Measurements from ENCODE around the gene OR13C8.
"Not testable (repeated sequence)": the region's sequence is repeated elsewhere in the genome, so short reads cannot be mapped to it uniquely, and the experiment has no call there.

OR13C8 gene, protein sequence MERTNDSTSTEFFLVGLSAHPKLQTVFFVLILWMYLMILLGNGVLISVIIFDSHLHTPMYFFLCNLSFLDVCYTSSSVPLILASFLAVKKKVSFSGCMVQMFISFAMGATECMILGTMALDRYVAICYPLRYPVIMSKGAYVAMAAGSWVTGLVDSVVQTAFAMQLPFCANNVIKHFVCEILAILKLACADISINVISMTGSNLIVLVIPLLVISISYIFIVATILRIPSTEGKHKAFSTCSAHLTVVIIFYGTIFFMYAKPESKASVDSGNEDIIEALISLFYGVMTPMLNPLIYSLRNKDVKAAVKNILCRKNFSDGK

DNA sequence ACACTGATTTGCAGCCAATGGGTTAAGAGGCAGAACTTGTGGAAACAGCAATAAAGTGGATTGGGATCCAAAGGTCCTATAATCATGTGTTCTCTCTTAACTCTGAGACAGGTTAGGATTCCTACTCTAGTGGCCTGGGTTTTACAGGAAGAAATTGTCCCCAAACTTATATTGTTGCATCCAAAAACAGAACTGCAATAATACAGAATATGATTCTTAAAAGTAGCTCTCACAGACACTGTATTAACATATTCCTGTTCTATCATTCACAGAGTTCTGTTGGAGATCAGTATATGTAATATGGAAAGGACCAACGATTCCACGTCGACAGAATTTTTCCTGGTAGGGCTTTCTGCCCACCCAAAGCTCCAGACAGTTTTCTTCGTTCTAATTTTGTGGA is at the start of gene OR13C8:
OR13C8 (plus strand) TSS at position 301 of the 400 bp plus-strand sequence; CDS start at position 301, 0 bp downstream.
- no peak for DNase-seq (ENCODE audit: low read depth in 2 of 2)

DNA sequence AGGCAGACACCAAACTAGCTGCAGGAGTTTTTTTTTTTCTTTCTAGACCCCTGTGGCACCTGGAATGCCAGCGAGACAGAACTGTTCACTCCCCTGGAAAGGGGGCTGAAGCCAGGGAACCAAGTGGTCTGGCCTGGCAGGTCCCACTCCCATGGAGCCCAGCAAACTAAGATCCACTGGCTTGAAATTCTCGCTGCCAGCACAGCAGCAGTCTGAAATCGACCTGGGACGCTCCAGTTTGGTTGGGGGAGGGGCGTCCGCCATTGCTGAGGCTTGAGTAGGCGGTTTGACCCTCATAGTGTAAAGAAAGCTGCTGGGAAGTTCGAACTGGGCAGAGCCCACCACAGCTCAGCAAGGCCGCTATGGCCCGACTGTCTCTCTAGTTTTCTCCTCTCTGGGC is 48.7 kb upstream of the OR13C8 start:
- not testable (repeated sequence) for DNase-seq (ENCODE audit: low read depth in 2 of 2)

DNA sequence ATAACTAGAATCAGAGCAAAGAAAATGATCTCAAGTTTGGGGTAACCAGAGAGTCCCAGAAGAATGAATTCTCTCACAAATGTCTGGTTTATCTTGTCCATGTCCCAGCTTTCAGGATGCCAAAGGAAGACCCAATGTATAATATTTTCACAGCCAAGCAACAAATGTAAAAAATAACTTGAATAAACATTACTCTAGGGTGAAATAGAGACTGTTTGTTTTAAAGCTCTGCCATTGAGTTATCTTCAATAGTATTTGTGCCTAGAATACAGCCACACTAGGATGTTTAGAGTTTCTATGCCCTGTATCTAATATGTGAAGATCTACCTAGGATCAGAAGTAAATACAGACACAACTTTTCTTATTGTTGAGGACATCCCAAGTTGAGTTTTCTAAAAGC is 41.9 kb upstream of the OR13C8 start, which contains the start of gene OR13C4:
OR13C4 (minus strand) TSS at position 101 of the 400 bp plus-strand sequence; CDS start at position 101, 0 bp downstream.
- DNase-seq (ENCODE audit: low read depth in 2 of 2): no peak

DNA sequence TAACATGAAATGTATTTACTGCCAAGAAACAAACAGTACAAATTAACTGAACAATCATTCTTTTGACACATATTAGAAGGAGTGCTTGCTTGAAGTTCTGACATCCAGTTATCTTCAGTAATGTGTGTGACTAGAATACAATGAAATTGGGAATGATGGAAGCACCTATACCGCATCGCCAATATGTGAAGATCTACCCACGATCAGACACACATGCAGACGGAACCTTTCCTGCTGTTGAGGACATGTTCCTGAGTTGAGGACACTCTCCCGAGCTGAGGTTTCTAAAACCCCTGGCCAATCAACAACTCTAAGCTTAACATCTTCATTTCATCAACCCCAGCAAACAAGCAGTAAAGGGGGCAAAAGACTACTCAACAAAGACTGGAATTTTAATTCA is 32.2 kb upstream of the OR13C8 start, which contains the start of gene OR13C3:
OR13C3 (minus strand) TSS at position 101 of the 400 bp plus-strand sequence. CDS start 133 bp downstream, outside the sequence.
- no peak for DNase-seq (ENCODE audit: low read depth in 2 of 2)

DNA sequence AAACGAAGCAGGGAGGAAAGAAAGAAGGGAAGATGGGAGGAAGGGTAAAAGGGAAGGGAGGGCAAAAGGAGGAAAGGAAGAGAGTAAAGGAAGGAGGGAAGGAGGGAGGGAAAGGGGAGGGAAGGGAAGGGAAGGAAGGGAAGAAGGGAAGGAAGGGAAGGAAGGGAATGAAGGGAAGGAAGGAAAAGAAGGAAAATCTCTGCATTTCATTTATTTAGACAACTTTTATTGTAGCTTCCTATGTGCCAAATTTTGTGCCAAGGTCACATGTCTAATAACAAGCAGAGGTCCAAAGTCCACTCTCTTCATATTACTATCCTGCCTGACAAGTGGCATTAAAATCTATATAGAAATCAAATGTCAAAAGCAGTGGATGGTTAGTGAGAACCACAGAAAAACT is 29.7 kb upstream of the OR13C8 start:
- no peak for DNase-seq (ENCODE audit: low read depth in 2 of 2)

DNA sequence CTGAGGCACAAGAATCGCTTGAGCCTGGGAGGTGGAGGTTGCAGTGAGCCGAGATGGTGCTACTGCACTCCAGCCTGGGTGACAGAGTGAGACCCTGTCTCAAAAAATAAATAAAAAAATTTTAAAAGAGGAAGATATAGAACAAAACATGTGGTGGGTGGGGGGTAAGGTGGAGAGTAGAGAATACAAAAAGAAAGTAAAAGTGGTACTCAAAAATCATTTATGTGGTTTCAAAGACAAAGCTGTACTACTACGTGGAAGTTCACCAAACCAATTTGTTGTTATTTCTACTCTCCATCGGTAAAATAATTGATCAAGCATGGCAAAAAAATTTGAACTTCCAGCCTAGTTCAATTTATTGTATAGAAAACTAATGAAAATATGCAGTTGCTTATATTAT is 24.3 kb upstream of the OR13C8 start:
- no peak for DNase-seq (ENCODE audit: low read depth in 2 of 2)

DNA sequence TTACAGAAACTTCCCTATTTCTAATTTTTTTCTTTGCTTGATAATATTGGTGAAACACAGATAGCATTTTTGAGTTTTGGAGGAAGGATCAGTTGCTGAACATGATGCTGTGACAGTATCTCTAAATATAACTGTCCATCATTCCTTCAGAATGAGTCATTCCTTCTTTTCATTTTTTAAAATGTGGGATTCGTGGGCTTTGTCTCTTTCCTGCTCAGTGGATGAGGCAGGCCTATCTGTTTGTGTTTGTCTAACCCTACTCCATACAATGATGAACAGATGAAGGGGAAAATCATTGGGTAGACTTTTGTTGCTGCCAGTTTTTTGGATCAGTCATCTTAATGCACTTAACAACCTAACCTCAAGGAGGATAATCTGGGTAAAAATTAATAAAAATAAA is 15.7 kb upstream of the OR13C8 start:
- peak in 1 of 2 experiments; percentile 31 for DNase-seq (ENCODE audit: low read depth in 2 of 2)

DNA sequence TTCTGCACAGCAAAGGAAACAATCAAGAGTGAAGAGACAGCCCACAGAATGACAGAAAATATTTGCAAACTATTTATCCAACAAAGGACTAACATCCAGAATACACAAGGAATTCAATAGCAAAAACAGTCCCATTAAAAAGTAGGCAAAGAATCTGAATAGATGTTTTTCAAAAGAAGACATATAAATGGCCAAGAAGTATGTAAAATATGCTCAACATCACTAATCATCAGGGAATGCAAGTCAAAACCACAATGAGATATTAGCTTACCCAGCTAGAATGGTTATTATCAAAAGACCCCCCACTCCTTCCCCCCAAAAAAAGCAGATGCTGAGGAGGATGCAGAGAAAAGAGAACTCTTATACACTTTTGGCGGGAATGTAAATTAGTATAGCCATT is 13.4 kb upstream of the OR13C8 start:
- DNase-seq (ENCODE audit: low read depth in 2 of 2): peak in 1 of 2 experiments; percentile 36

DNA sequence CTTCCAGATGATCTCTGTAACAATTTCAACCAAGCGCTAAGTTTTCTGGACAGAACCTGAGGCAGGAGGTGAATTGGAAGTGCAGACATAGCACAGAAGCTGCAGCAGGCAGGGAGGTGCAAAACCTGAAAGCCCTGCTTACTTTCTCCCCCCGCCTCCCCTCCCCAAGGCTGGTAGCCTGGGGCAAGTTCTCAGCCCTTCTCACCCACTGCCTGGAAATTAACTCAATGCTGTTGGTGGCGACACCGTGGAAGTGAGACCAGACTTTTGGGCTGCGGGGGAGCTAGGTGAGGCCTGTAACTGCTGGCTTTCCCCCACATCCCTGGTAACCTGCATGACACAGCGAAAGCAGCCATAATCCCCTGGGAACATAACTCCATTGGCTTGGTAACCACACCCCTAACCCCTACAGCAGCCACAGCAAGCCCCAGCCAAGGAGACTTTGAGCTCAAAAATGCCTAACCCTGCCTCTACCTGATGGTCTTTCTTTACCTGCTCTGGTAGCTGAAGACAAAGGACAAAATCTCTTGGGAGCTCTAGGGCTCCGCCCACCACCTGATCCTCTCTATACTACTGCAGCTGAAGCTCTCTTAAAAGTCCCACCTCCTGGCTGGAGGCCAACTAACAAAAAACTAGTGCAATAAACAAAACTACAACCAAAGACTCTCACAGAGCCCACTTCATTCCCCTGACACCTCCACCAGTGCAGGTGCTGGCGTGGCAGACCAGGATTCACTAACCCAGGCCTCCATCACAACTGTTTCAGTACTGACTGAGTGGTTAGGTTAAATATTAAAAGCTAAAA is 11.9 kb upstream of the OR13C8 start:
- DNase-seq (ENCODE audit: low read depth in 2 of 2): no peak

DNA sequence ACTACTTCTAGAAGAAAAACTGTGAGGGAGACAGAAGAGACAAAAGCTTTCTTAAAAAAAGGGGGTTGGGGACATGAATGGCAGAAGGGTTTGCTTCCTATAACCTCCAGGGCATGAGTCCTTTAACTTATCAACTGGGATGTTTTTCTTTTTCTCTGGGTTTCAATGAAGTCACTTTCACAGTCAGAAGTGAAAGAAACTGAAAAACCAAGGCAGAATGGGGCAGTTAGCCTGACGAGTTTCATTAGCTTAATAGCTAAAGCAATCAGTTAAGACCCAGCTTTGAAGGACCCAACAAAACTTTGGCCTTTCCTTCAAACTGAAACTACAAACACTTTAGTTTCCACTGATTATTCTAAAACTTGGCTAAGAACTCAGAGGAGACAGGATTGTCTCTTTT is 4.6 kb upstream of the OR13C8 start:
- DNase-seq (ENCODE audit: low read depth in 2 of 2): no peak

DNA sequence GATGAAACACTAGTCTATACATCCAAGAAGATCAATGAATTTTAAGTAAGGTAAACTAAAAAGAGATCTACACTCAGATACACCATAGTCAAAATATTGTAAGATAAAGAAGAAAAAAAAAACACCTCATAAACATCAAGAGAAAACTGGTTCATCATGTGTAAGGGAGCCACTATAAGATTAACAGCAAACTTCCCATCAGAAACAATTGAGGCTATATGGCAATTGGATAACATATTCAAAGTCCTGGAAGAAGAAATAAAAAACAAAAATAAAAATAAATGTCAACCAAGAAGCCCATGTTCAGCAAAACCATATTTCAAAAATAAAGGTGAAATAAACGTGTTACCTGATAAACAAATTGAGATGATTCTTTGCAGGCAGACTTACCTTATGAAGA is 3.6 kb downstream of the OR13C8 start:
- DNase-seq (ENCODE audit: low read depth in 2 of 2): no peak

DNA sequence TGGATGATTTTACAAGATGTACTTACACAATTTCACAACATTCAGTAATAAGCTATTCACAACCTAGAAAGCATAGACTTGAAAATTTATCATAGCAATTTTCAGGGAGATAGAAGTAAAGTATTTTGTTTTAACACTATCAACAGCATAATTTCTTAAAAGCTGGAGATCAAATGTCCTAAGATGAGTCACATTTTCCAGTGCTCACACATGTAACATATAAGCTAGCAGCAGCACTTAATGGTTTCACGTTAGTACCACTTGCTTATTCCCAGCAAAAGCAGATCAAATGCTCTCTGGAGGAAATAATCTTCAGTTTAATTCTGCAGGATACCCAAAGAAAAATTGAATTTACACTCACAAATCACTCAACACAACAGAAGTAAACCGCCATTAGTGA is 6.5 kb downstream of the OR13C8 start:
- peak in 1 of 2 experiments; percentile 26 for DNase-seq (ENCODE audit: low read depth in 2 of 2)

DNA sequence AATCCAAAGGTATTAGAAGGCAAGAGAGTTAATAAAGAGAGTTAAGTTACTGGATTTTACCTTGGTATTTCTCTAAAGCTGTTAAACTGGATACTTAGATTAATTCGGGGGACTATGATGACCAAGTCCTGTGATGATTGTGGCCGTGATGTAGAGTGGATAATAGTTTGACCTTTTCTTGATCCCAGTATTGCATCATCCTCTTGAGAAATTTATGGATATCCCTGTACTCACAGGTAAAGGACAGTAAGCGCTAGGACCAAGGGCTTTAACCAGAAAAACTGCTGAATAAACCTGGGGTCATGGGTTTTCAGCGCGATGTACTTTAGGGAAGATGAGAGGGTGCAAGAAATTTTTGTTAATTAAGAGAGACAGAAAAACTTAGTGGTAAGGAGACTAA is 8.3 kb downstream of the OR13C8 start:
- DNase-seq (ENCODE audit: low read depth in 2 of 2): no peak

DNA sequence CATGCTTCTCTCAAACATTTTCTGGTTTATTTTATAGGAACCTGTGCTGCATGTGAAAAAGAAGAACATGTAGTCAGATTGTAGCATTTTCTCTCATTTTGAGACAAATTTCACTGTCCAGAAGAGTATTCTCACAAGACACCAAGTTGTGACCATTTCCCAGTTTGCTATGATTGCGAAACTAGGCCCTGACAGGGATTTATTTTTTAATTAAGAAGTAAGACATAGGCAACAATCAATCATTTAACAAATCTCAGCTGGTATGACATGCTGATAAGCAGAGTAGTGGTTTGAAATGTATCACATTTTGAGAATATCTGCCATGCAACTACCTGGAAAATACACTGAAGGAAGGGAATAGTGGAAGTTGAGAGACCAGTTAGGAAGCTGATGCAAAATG is 11.6 kb downstream of the OR13C8 start:
- no peak for DNase-seq (ENCODE audit: low read depth in 2 of 2)

DNA sequence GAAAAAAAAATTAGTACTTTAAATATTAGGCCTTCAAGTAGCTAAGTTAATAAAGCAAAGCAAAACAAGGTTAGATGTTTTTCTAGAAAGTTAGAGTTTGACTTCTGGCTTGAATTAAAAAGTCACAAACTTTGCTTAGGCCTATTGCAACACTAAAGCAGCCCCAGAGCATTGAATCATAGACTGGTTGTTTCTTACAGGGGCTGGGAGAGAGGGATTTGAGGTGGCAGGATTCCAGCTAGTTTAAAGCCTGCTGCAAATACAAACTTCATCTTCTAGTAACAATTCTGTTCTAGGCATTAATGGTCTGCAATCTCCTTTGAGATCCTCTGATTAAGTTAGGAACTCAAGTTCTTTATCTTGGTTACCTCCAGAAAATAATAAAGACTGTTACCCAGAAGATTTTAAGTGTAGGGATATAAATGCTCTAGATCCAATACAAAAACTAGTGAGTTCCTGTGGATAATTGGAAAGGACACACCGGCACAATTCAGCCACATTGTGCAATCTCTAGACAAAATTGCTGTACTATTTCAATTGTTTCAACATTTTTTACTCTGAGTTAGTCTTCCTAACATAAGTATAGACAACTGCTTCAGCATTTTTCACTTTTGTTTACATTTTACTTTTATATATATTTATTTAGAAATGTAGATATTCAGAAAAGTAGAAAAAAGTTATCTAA is 17.7 kb downstream of the OR13C8 start:
- DNase-seq (ENCODE audit: low read depth in 2 of 2): peak; percentile 92 to 93

DNA sequence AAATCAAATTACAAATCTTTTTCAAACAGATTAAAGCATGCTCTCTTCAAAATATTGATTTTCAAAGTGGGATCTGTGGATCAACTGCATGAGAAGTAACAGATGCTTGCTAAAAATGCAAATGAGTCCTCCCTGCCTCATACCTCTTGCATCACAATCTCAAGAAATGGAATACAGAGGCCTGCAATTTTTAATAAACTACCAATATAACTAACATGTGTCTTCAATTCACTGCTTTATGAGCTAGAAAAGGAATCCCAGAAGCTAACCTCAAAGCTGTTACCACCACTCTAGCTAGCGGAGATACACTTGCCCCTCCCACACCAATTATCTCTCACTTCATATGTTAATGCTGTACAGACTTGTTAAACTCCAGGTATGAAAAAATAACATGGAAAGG is 20.7 kb downstream of the OR13C8 start:
- peak; percentile 36 to 37 for DNase-seq (ENCODE audit: low read depth in 2 of 2)

DNA sequence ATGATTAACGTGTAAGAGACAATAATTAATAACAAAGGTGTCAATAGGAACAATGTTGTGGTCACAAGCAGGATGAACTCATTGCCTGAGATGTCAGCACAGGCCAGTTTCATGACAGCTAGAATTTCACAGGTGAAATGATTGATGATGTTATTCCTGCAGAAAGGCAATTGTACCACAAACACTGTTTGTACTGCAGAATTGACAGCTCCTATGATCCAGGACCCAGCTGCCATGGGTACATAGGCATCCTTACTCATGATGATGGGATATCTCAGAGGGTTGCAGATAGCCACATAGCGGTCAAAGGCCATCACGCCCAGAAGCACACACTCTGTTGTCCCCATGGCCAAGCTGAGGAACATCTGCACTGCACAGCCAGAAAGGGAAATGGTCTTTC is 29.8 kb downstream of the OR13C8 start:
- DNase-seq (ENCODE audit: low read depth in 2 of 2): not testable (repeated sequence)

DNA sequence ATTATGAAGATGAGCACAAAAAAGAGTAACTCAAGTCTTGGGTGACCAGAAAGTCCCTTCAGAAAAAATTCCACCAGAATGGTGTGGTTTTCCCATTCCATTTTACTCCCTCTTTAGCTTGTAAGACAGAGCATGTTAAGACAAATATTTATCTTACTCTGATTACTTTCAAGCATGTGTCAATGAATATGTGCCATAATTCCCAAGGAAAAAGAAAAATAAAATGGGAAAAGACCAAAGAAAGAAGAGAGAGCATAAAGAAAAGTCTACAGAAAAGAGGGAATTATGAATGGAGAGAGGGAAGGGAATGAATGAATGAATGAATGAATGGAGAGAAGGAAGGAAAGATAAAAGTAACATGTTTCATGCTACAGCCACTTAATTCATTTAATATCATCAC is 30.3 kb downstream of the OR13C8 start, which contains the start of gene OR13C5:
OR13C5 (minus strand) TSS at position 101 of the 400 bp plus-strand sequence; CDS start at position 101, 0 bp downstream.
- not testable (repeated sequence) for DNase-seq (ENCODE audit: low read depth in 2 of 2)

DNA sequence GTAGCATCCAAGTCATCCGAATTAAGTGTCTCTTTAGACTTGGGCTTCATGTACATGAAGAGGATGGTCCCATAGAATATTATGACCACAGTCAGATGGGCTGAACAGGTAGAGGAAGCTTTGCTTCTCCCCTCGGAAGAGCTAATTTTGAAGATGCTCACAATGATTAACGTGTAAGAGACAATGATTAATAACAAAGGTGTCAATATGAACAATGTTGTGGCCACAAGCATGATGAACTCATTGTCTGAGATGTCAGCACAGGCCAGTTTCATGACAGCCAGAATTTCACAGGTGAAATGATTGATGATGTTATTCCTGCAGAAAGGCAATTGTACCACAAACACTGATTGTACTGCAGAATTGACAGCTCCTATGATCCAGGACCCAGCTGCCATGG is 35.8 kb downstream of the OR13C8 start:
- DNase-seq (ENCODE audit: low read depth in 2 of 2): no peak

DNA sequence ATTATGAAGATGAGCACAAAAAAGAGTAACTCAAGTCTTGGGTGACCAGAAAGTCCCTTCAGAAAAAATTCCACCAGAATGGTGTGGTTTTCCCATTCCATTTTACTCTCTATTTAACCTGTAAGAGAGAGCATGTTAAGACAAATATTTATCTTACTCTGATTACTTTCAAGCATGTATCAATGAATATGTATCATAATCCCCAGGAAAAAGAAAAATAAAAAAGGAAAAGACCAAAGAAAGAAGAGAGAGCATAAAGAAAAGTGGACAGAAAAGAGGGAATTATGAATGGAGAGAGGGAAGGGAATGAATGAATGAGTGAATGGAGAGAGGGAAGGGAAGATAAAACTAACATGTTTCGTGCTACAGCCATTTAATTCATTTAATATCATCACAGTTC is 36.6 kb downstream of the OR13C8 start, which contains the start of gene OR13C2:
OR13C2 (minus strand) TSS at position 101 of the 400 bp plus-strand sequence; CDS start at position 101, 0 bp downstream.
- not testable (repeated sequence) for DNase-seq (ENCODE audit: low read depth in 2 of 2)

DNA sequence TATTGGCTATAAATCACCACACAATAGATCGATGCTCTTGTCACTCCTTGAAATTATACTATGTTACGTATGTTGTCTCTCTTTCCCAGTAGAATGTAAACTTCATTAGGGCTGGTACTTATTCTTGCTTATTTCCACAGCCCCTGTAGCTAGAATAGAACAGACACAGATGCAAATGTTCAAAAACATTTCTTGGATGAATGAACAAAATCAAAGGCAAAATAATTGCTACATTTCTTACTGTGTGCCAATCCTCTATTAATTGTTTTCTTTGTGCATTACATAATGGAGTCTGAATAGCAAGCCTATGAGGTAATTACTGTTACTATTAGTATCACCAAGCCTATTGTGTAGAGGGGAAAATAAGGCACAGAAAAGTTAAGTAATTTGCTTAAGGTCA is 37.2 kb downstream of the OR13C8 start:
- no peak for DNase-seq (ENCODE audit: low read depth in 2 of 2)

DNA sequence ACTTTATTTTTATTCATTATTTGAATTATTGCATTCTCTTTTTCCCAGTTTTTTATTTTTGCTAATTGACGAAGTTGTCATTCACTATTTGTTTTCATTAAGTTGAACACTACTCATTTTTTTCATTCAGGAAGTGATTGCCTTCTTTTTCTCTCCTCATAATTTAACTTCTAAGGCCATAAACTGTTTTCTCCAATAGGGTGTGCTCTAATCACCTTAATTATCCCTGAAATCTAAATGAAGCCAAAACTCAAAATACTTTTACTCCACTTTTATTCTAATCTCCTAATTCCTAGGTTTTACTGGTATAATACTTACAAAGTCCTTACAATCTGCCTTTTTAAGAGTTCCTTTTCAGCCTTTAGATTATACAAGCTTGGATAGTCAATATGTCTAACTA is 39.4 kb downstream of the OR13C8 start:
- no peak for DNase-seq (ENCODE audit: low read depth in 2 of 2)

Data from fibroblast of skin of left biceps (primary cell).